Esophagus muscularis mucosa (tissue), 4 donors: ENCODE measurements around the gene TGFBR2.

ENCODE experiments used
- EP300 ChIP-seq: sonication (generic); formaldehyde crosslinking; IDR thresholded peaks from one replicate; pipeline ENCODE4 v1.6.1; 2017; ENCODE audit warnings: antibody characterized with exemption
- POLR2AphosphoS5 ChIP-seq, 2 donors: sonication (generic); formaldehyde crosslinking; IDR thresholded peaks; one replicate each; pipeline ENCODE4 v1.6.1; 2017; ENCODE audit warnings: antibody characterized with exemption in 2 of 2
- TF ChIP-seq, protein P1 (sequence below), 3 experiments: fragments of 200-600 bp in 2 of 3; fragments of 450-650 bp in 1 of 3; sonication (generic) in 2 of 3; IDR thresholded peaks; one replicate each; pipeline ENCODE4 v1.5.1; 2017 to 2019; ENCODE audit warnings: antibody characterized with exemption in 3 of 3, mild to moderate bottlenecking in 2 of 3, moderate library complexity in 1 of 3

DNA sequence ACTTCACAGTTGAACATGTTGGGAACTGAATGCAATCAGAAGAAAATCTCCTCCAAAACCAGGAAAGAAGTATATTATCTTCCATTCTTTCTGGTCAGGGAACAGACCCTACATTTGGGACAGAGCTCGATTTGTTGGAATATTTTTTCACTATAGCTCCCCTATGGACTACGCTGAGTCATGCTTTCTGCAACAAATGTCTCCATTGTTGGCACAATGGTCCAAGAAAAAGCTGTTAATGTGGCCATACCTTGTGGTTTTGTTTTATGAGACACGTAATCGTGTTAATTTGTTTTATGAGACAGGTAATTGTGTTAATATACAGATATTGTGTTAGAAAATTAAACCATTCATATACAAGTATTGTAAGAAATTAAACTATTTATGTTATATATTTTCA lies 101.4 kb downstream of the TGFBR2 start:
- TF ChIP-seq, protein P1, sequence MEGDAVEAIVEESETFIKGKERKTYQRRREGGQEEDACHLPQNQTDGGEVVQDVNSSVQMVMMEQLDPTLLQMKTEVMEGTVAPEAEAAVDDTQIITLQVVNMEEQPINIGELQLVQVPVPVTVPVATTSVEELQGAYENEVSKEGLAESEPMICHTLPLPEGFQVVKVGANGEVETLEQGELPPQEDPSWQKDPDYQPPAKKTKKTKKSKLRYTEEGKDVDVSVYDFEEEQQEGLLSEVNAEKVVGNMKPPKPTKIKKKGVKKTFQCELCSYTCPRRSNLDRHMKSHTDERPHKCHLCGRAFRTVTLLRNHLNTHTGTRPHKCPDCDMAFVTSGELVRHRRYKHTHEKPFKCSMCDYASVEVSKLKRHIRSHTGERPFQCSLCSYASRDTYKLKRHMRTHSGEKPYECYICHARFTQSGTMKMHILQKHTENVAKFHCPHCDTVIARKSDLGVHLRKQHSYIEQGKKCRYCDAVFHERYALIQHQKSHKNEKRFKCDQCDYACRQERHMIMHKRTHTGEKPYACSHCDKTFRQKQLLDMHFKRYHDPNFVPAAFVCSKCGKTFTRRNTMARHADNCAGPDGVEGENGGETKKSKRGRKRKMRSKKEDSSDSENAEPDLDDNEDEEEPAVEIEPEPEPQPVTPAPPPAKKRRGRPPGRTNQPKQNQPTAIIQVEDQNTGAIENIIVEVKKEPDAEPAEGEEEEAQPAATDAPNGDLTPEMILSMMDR (IDR thresholded peaks at IDR 0.05): no peak
- TF ChIP-seq POLR2AphosphoS5 (IDR thresholded peaks at IDR 0.05): no peak
- TF ChIP-seq EP300: no peak
